22Rv1 (cell line): Measurements from ENCODE around the gene INTS1.

Experiments
- H3K27ac ChIP-seq: fragments of 450-650 bp; 2 replicates; pipeline ENCODE4 v1.5.1; 2017
- ZFX ChIP-seq: fragments of 450-650 bp; IDR thresholded peaks from 2 replicates; pipeline ENCODE4 v1.6.1; 2017; ENCODE audit warnings: antibody characterized with exemption, borderline replicate concordance
- TF ChIP-seq, protein P1 (sequence below): fragments of 450-650 bp; IDR thresholded peaks from 2 replicates; pipeline ENCODE4 v1.5.1; 2017; ENCODE audit warnings: mild to moderate bottlenecking

The INTS1 gene

DNA sequence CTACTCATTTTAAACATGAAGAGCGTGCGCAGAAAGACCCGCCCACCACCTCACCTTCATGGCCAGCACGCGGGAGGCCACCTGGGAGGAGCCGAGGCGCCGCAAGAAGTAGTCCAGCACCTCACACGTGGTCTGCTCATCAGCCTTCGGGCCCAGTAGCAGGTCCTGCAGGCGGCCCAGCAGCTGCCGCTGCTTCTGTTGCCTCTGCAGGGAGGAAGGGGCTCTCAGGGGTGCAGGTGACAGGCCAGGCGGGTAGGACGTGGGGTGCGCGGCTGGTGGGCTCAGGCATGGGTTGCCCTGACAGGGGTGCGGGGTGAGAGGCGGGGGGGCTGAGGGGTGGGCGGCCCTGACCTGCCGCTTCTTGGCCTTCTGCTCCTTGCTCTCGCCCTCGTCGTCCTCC lies 17.6 kb downstream of the INTS1 start:
- H3K27ac ChIP-seq, result no peak overlapping the region

DNA sequence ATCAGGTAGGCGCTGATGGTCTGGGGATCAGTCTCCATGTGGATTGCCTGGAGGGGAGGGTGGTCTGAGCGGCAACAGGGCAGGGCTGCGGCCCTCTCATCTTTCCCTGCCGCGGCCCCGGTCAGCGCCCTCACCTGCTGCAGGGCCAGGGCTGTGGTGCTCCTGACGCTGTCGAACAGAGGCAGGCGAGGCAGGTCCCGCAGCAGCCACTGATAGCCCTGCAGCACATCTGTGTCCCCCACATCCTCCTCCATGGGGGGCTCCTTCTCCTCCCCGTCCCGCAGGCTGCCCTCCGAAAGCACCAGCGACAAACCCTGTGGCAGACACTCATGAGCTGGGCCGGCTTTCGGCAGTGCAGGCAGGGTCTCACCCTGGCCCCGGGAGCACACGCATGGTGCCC lies 19.0 kb downstream of the INTS1 start:
- no peak for TF ChIP-seq ZFX
- TF ChIP-seq, protein P1, sequence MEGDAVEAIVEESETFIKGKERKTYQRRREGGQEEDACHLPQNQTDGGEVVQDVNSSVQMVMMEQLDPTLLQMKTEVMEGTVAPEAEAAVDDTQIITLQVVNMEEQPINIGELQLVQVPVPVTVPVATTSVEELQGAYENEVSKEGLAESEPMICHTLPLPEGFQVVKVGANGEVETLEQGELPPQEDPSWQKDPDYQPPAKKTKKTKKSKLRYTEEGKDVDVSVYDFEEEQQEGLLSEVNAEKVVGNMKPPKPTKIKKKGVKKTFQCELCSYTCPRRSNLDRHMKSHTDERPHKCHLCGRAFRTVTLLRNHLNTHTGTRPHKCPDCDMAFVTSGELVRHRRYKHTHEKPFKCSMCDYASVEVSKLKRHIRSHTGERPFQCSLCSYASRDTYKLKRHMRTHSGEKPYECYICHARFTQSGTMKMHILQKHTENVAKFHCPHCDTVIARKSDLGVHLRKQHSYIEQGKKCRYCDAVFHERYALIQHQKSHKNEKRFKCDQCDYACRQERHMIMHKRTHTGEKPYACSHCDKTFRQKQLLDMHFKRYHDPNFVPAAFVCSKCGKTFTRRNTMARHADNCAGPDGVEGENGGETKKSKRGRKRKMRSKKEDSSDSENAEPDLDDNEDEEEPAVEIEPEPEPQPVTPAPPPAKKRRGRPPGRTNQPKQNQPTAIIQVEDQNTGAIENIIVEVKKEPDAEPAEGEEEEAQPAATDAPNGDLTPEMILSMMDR, result no peak
- no peak overlapping the region for H3K27ac ChIP-seq

More for the DNA sequence above, 17.6 kb downstream of the INTS1 start:
- TF ChIP-seq, protein P1, result no peak
- no peak for TF ChIP-seq ZFX

DNA sequence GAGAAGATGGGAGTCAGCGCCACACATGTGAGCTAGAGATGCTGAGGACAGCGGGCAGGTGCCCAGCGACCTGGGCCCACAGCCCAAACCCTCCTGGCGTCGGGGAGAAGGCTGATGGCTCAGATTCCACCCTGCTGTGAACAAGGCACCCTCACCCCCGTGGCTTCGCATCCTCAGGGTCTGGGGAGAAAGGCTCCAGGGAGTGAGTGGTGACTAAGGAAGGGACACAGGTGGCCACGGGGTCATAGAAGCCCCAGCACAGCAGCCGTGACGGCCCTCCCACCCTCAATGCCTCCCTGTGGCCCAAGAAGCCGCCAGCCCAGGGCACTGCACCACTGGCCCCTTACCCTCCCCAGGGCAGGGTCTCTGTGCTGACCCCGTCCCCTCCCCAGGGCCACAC lies 19.6 kb downstream of the INTS1 start:
- no peak overlapping the region for H3K27ac ChIP-seq
- no peak for TF ChIP-seq ZFX
- TF ChIP-seq, protein P1, result no peak

DNA sequence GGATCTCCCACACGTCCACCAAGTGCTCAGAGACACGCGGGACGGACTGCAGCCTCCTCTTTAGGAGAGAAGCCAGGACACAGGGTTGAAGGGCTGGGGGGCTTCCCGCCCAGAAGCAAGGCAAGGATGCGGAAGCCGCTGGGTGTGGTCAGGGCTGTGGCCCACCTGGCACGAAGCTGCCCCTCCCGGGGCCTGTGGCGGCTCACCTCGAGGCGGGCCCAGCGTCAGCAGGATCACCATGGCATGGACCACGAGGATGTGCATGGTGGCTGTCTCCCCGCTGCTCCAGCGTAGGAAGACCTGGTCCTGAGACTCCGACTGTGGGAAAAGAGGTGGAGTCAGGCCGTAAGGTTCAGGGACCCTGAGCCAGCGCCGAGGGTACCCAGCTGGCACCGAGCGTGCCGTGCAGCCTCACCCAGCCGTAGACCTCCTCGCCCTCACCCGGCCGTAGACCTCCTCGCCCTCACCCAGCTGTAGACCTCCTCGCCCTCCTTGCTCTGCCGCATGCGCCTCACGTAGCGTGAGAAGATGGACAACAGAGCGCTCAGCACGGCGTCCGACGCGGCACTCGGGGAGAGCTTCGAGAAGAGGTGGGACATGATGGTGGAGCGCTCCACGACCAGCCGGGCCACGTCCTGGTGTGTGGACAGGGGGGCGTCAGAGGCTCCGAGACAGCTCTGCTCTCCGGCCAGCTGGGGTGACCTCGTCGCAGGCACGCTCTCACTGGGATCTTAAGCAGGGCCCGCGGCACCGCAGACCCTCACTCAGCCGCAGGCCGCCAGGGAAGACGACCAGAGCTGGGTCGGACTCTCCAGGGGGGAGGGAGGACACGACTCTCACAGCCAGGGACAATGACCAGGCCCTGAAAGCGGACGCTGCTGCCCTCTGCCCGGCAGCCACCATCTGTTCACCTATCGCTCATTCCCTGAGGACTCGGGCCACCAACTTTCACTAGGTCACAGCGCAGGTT lies 20.4 kb downstream of the INTS1 start:
- TF ChIP-seq, protein P1, result no peak
- TF ChIP-seq ZFX, result no peak
- H3K27ac ChIP-seq, result no peak overlapping the region

DNA sequence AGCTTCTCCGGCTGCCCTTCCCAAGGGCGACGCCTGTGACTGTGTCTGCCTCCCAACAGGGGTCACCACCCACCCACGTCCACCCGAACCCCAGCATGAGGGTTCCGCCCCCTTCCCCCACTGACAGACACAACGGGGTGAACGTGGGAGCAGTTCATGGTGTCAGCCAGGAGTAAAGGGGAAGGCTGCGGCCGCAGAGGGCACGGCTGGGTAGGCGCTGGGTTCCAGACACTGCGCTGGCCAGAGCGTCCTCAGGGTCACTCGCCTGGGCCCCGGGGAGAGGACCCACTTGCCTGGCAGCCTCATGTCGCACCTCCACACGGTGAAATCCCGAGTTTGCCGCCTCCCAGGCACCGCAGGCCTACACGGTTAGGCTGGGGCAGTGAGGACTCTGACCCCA lies 21.1 kb downstream of the INTS1 start:
- TF ChIP-seq, protein P1, result no peak
- TF ChIP-seq ZFX, result no peak

DNA sequence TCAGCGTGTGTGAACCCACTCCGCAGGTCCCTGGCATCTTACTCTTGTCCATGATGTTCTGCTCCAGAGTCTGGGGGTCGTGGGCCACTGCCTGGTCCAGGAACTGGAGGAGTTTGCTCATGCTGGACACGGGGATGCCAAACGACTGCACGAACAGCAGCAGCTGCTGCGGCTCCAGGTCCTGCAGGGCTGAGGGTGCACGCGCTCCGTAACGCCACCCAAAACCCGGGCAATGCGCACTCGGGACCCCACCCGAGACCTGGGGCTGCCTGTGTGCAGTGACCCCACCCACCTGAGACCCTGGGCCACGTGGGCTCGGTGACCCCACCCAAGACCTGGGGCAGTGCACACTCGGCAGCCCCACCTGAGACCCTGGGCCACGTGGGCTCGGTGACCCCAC lies 22.9 kb downstream of the INTS1 start:
- no peak overlapping the region for H3K27ac ChIP-seq
- TF ChIP-seq ZFX, result no peak
- TF ChIP-seq, protein P1, result no peak

More for the DNA sequence above, 21.1 kb downstream of the INTS1 start:
- no peak overlapping the region for H3K27ac ChIP-seq

DNA sequence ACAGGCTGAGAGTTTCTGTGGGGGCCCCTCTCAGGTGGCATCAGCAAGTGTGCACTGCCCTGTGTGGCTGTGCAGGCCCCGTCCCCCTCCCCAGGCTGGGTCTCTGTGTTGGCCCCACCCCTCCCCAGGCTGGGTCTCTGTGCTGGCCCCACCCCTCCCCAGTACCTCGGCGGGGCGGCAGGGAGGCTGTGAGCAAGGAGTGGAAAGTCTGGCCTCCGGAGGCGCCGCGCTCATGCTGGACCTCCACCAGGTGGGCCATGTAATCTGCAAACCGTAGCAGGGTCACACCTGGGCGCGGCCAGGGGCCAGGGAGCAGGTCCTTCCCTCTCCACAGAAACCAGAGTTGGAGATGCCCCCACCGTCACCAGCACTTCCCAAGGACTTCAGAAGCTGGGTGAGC lies 23.5 kb downstream of the INTS1 start:
- TF ChIP-seq, protein P1, result no peak
- TF ChIP-seq ZFX, result no peak
- H3K27ac ChIP-seq, result no peak overlapping the region
